ENCODE results near the gene ZNF385C. TPM values are rescaled to one million over a fixed set of nuclear protein-coding genes. Genes with fewer than 3 reads are reported as not detected.
A peak's percentile ranks its signal among the peaks of the same experiment; 100 is the strongest.

Gene ZNF385C
- total and polyA plus RNA-seq, 4 donors, result 0.03 to 0.19 (median 0.06) TPM; not detected in 1

DNA sequence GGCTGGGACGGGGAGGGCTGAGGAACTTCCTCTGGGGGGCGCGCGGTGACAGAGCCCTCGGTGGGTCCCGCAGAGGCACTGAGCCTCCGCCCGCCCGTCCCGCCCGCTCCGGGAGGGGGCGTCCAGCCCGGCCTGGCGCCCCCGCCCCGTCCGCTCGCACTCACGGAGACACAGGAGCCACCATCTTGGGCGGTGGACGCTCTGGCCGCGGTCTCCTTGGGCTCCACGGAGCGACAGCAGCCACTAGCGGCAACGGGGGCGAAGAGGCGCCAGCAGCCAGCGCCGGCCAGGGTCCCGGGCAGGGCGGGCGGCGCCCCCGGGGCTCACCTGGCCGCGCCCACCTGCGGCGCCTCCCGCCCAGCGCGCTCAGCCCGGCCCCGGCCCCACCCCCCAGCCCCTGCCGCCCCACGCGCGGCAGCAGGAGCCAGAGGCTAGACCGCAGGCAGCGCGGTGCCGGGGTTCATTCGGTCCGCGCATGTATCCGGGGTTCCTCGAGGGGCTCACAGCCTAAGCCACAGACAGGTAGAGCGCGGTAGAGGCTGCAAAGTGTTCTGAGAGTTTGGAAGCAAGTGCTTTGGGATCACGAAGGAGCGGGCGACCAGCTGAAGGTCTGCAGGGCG is 47.8 kb downstream of the ZNF385C start, which contains the start of gene C17orf113:
TSS of gene C17orf113 (minus strand) at position 209 of the 620 bp plus-strand sequence. CDS start 7,225 bp downstream, outside the sequence.
- TF ChIP-seq FOXA1 (IDR thresholded peaks at IDR 0.05) (no peak), CTCF (IDR thresholded peaks at IDR 0.05; ENCODE audit: low read depth, low read length, missing input control) (peak; percentile 14), EGR1 (IDR thresholded peaks at IDR 0.05; ENCODE audit: low read depth in 2 of 2) (no peak), FOXA2 (IDR thresholded peaks at IDR 0.05) (no peak), SP1 (IDR thresholded peaks at IDR 0.05) (no peak), MAX (IDR thresholded peaks at IDR 0.05) (no peak), RAD21 (IDR thresholded peaks at IDR 0.05) (peak; percentile 34 to 53), HNF4G (IDR thresholded peaks at IDR 0.05) (no peak), NR2F2 (IDR thresholded peaks at IDR 0.05) (no peak), REST (IDR thresholded peaks at IDR 0.05) (no peak), TAF1 (conservative IDR thresholded peaks at IDR 0.05) (no peak)
- peak; percentile 38 for DNase-seq (ENCODE audit: low spot score)
- Histone ChIP-seq H3K4me1 (ENCODE audit: control insufficient read depth in 4 of 4, insufficient read depth in 4 of 4, low read length in 3 of 4) (peaks cover 0 to 5% (median 2%) of the 10 kb centered on the region in 4 donors), H3K27ac (ENCODE audit: low read depth in 1 of 2, low read length in 2 of 2) (no peak within 1 kb of the TSS), H3K27me3 (ENCODE audit: control insufficient read depth in 4 of 4, insufficient read depth in 4 of 4, low read length in 3 of 4) (no peaks in the 10 kb centered on the region), H3K36me3 (ENCODE audit: control insufficient read depth in 4 of 4, insufficient read depth in 3 of 4, low read depth in 1 of 4, low read length in 3 of 4) (no peaks in the 10 kb centered on the region), H3K4me3 (ENCODE audit: low read depth in 1 of 3, low read length in 3 of 3) (peak within 1 kb of the TSS in 2 of 3 donors; percentile 45 to 65), H3K9ac (ENCODE audit: low read depth in 1 of 2, low read length in 2 of 2) (no peak within 1 kb of the TSS), H3K9me3 (ENCODE audit: control insufficient read depth in 4 of 4, low read length in 3 of 4) (no peaks in the 10 kb centered on the region)
- 2% methylated on average over 65 of the region's 65 CpGs for WGBS

DNA sequence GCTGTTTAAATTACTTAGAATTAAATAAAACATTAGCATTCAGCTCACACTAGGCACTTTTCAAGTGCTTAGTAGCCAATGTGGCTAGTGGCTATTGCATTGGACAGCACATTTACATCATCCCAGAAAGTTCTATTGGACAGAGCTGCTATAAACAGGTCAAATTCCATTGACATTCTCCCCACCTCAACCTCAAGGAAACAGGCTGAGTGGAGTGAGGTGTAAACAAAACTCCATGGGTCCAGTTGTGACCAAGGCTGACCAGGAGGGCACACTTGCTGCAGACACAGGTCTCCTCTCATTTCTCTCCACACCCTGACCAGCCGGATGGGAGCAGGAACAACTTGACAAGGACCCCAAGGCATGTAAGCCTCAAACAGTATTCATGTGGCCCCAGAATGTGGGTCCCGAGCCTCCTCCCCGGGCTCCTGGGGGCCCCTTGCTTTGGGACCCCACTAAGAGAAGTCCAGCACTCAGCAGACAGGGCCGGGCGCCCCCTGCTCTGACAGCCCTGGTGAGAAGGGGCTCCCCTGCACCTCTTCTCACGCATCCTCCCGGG is 48.4 kb downstream of the ZNF385C start:
- H3K9ac ChIP-seq (ENCODE audit: low read depth in 1 of 2, low read length in 2 of 2), result no peak overlapping the region
- DNase-seq (ENCODE audit: low spot score), result no peak
- 6% methylated on average over 7 of the region's 7 CpGs for WGBS
- no peaks in the 10 kb centered on the region for H3K27me3 ChIP-seq (ENCODE audit: control insufficient read depth in 4 of 4, insufficient read depth in 4 of 4, low read length in 3 of 4)
- H3K36me3 ChIP-seq (ENCODE audit: control insufficient read depth in 4 of 4, insufficient read depth in 3 of 4, low read depth in 1 of 4, low read length in 3 of 4), result no peaks in the 10 kb centered on the region
- TF ChIP-seq, protein P1, sequence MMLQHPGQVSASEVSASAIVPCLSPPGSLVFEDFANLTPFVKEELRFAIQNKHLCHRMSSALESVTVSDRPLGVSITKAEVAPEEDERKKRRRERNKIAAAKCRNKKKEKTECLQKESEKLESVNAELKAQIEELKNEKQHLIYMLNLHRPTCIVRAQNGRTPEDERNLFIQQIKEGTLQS (IDR thresholded peaks at IDR 0.05), result no peak
- TF ChIP-seq FOXA1 (IDR thresholded peaks at IDR 0.05), result no peak
- TF ChIP-seq HNF4G (IDR thresholded peaks at IDR 0.05), result no peak
- TF ChIP-seq TAF1 (conservative IDR thresholded peaks at IDR 0.05), result no peak
- H3K9me3 ChIP-seq (ENCODE audit: control insufficient read depth in 4 of 4, low read length in 3 of 4), result no peaks in the 10 kb centered on the region
- H3K27ac ChIP-seq (ENCODE audit: low read depth in 1 of 2, low read length in 2 of 2), result no peak overlapping the region
- H3K4me3 ChIP-seq (ENCODE audit: low read depth in 1 of 3, low read length in 3 of 3), result peak overlapping the region in 2 of 3 donors; percentile 45 to 65
- peaks cover 0 to 5% (median 2%) of the 10 kb centered on the region in 4 donors for H3K4me1 ChIP-seq (ENCODE audit: control insufficient read depth in 4 of 4, insufficient read depth in 4 of 4, low read length in 3 of 4)
